Measurements from ENCODE around the gene LINC00305. TPM values are rescaled to one million over a fixed set of nuclear protein-coding genes. Genes with fewer than 3 reads are reported as not detected.

Gene LINC00305
- total and polyA plus RNA-seq, 11 donors = not detected

GRCh38 chr18:64175432-64175831 lies 26.5 kb upstream of the LINC00305 start:
- no peaks in the 10 kb centered on the region for H3K27me3 ChIP-seq
- H3K4me3 ChIP-seq = no peak overlapping the region
- DNase-seq = no peak
- intact Hi-C loops (cut with DNase I) = no loop called here
- no peaks in the 10 kb centered on the region for H3K36me3 ChIP-seq
- H3K27ac ChIP-seq = no peak overlapping the region
- WGBS, 4 donors = 76 to 78% (median 76%) methylated on average over 7 of the region's 7 CpGs
- ATAC-seq = no peak
- H3K4me1 ChIP-seq = no peaks in the 10 kb centered on the region
- TF ChIP-seq CTCF (IDR thresholded peaks at IDR 0.05) (no peak), POLR2A (IDR thresholded peaks at IDR 0.05) (no peak)
- H3K9me3 ChIP-seq = peaks cover 0 to 24% (median 0%) of the 10 kb centered on the region in 12 donors

- ATAC-seq = no peak
- intact Hi-C loops (cut with DNase I) = no loop called here
- WGBS, 4 donors = 46 to 96% (median 70%) methylated on average over 1 of the region's 1 CpG
- H3K4me1 ChIP-seq = no peaks in the 10 kb centered on the region
- no peaks in the 10 kb centered on the region for H3K27me3 ChIP-seq
- no peak for DNase-seq
- H3K4me3 ChIP-seq = no peak overlapping the region
- H3K36me3 ChIP-seq = no peaks in the 10 kb centered on the region
- peaks cover 0 to 24% (median 0%) of the 10 kb centered on the region in 12 donors for H3K9me3 ChIP-seq
- H3K27ac ChIP-seq = no peak overlapping the region
- TF ChIP-seq CTCF (IDR thresholded peaks at IDR 0.05) (no peak), POLR2A (IDR thresholded peaks at IDR 0.05) (no peak)
Measured at GRCh38 chr18:64171576-64171975, 22.7 kb upstream of the LINC00305 start.

GRCh38 chr18:64167408-64167925 lies 18.6 kb upstream of the LINC00305 start:
- Histone ChIP-seq H3K4me3 (no peak overlapping the region), H3K27me3 (no peaks in the 10 kb centered on the region), H3K9me3 (peaks cover 0 to 12% (median 0%) of the 10 kb centered on the region in 12 donors), H3K36me3 (no peaks in the 10 kb centered on the region), H3K27ac (no peak overlapping the region), H3K4me1 (no peaks in the 10 kb centered on the region)
- ATAC-seq (no peak), DNase-seq (no peak)
- no peak for TF ChIP-seq CTCF (IDR thresholded peaks at IDR 0.05)
- no peak for TF ChIP-seq POLR2A (IDR thresholded peaks at IDR 0.05)
- intact Hi-C loops (cut with DNase I) = no loop called here

GRCh38 chr18:64165906-64166305 lies 17.0 kb upstream of the LINC00305 start:
- no peak for ATAC-seq
- intact Hi-C loops (cut with DNase I) = no loop called here

More at GRCh38 chr18:64165906-64166305, 17.0 kb upstream of the LINC00305 start:
- H3K9me3 ChIP-seq = no peaks in the 10 kb centered on the region
- DNase-seq = no peak
- no peak for TF ChIP-seq POLR2A (IDR thresholded peaks at IDR 0.05)
- TF ChIP-seq CTCF (IDR thresholded peaks at IDR 0.05) = no peak
- H3K27me3 ChIP-seq = no peaks in the 10 kb centered on the region
- no peaks in the 10 kb centered on the region for H3K36me3 ChIP-seq
- no peak overlapping the region for H3K4me3 ChIP-seq
- H3K27ac ChIP-seq = no peak overlapping the region
- H3K4me1 ChIP-seq = no peaks in the 10 kb centered on the region
- 38 to 65% (median 53%) methylated on average over 2 of the region's 2 CpGs for WGBS, 4 donors

All from heart left ventricle (tissue), 16 donors.